ENCODE results near the gene ARHGAP1. TPM values are rescaled to one million over a fixed set of nuclear protein-coding genes. Genes with fewer than 3 reads are reported as not detected.

Gene ARHGAP1
- total RNA-seq, 3 donors from 2014 or later (not counting 1 experiment from before 2014, with no cell fraction given): 89.8 to 111 (median 102) TPM

DNA sequence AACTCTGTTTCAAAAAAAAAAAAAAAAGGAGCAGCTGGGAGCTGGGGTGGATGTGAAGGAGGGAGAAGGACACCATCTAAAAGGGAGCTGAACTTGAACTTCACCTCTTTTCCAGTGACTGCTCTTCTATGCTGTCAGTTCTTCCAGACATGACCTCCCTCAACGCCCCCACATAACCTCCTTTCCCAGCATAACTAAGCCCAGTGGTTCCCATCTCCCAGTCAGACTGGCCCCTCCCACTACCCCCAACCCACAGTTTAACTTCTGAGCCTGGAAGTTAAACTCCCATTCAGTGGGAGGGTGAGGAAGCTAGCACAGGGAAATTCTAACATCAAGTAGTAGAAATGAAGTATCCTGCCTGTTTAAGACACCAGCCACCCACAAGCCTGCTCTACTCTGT is 1.8 kb downstream of the ARHGAP1 start:
- peaks cover 41% of the 10 kb centered on the region for H3K36me3 ChIP-seq (ENCODE audit: control insufficient read depth, insufficient read depth, low read length)
- TF ChIP-seq, protein P1, sequence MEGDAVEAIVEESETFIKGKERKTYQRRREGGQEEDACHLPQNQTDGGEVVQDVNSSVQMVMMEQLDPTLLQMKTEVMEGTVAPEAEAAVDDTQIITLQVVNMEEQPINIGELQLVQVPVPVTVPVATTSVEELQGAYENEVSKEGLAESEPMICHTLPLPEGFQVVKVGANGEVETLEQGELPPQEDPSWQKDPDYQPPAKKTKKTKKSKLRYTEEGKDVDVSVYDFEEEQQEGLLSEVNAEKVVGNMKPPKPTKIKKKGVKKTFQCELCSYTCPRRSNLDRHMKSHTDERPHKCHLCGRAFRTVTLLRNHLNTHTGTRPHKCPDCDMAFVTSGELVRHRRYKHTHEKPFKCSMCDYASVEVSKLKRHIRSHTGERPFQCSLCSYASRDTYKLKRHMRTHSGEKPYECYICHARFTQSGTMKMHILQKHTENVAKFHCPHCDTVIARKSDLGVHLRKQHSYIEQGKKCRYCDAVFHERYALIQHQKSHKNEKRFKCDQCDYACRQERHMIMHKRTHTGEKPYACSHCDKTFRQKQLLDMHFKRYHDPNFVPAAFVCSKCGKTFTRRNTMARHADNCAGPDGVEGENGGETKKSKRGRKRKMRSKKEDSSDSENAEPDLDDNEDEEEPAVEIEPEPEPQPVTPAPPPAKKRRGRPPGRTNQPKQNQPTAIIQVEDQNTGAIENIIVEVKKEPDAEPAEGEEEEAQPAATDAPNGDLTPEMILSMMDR (IDR thresholded peaks at IDR 0.05): no peak
- 92% methylated on average over 1 of the region's 1 CpG for WGBS (ENCODE audit: insufficient coverage)
- H3K27me3 ChIP-seq (ENCODE audit: control insufficient read depth, insufficient read depth, low read length): no peaks in the 10 kb centered on the region
- H3K27me3 Mint-ChIP-seq (ENCODE audit: low read depth in 2 of 2): no peaks in the 10 kb centered on the region
- intact Hi-C loops (cut with micrococcal nuclease): no loop called here
- H3K4me3 Mint-ChIP-seq: peak overlapping the region; percentile 56
- H3K9me3 Mint-ChIP-seq: no peaks in the 10 kb centered on the region
- no peaks in the 10 kb centered on the region for H3K9me3 ChIP-seq (ENCODE audit: control insufficient read depth, insufficient read depth, low read length)
- H3K36me3 Mint-ChIP-seq: no peaks in the 10 kb centered on the region
- no peak overlapping the region for H3K4me3 ChIP-seq (ENCODE audit: low read length)
- DNase-seq (no peak), ATAC-seq (no peak)
- H3K4me1 ChIP-seq (ENCODE audit: control insufficient read depth, insufficient read depth, low read length): peaks cover 60% of the 10 kb centered on the region
- peaks cover 41 to 70% of the 10 kb centered on the region in 2 donors for H3K4me1 Mint-ChIP-seq
- H3K27ac ChIP-seq (ENCODE audit: low read length): no peak overlapping the region
- H3K27ac Mint-ChIP-seq: peak overlapping the region in 1 of 2 donors; percentile 84

DNA sequence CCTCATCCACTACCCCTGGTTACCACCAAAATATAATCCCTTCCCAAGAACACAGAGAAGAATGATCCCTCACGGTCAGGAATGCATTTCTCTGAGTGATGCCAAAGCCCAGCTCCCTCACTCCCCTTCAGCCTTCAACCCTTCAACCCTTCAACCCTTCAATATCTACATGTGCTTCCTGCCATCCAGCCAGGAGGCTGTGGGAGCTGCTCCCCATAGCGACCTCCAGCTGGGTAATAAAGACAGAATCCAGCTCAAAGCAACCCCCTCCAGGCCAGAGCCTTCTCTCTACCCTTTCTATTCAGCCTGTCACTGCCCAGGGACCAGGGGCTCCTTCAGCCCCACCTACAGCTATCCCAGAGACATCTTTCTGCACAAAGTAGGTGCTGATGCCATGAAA is 2.7 kb downstream of the ARHGAP1 start:
- Mint-ChIP-seq H3K27ac (peak overlapping the region; percentile 40 to 74), H3K4me3 (peak overlapping the region; percentile 56), H3K9me3 (no peaks in the 10 kb centered on the region), H3K27me3 (ENCODE audit: low read depth in 2 of 2) (no peaks in the 10 kb centered on the region), H3K36me3 (no peaks in the 10 kb centered on the region), H3K4me1 (peaks cover 41 to 62% of the 10 kb centered on the region in 2 donors)
- TF ChIP-seq, protein P1 (IDR thresholded peaks at IDR 0.05): no peak
- Histone ChIP-seq H3K4me3 (ENCODE audit: low read length) (no peak overlapping the region), H3K9me3 (ENCODE audit: control insufficient read depth, insufficient read depth, low read length) (no peaks in the 10 kb centered on the region), H3K27me3 (ENCODE audit: control insufficient read depth, insufficient read depth, low read length) (no peaks in the 10 kb centered on the region), H3K27ac (ENCODE audit: low read length) (no peak overlapping the region), H3K4me1 (ENCODE audit: control insufficient read depth, insufficient read depth, low read length) (peaks cover 56% of the 10 kb centered on the region), H3K36me3 (ENCODE audit: control insufficient read depth, insufficient read depth, low read length) (peaks cover 37% of the 10 kb centered on the region)
- intact Hi-C loops (cut with micrococcal nuclease): no loop called here
- ATAC-seq (no peak), DNase-seq (no peak)
- 81% methylated on average over 2 of the region's 2 CpGs for WGBS (ENCODE audit: insufficient coverage)

DNA sequence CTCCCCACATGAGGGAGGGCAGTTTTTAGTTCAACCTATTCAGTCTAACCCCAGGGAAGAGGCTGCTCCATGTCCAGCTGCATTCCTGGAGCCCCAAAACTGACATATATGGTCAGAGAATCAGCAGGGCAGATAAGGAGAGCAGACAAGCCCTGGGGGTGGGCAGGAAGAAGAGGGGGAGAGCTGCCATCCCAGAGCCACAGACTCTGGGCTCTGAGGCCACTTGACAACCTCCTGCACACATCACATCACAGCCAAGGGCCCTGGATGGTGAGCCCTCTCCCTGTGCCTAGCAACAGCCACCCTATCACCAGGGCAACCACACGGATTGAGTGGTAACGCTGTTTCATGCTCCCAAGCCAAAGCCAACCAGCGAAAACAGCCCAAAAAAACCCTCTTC is 3.1 kb downstream of the ARHGAP1 start:
- no peaks in the 10 kb centered on the region for H3K36me3 Mint-ChIP-seq
- H3K27ac Mint-ChIP-seq: peak overlapping the region; percentile 40 to 74
- intact Hi-C loops (cut with micrococcal nuclease): no loop called here

DNA sequence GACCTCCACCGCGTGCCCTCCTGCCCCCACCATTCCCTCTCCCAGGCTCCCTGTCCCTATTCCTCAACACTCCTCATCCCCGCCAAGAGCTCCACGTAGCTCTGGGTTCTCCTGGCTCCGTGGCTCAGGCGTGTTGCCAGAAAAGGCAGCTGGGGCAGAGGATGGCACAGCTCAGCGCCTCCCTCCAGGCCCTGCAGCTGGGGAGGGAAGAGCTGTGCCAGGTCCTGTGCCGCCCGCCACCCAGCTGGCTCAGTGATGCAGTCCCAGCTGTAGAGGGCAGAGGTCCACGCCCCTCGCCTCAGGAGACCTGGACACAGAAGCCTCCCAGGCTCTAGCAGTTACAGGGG is 4.2 kb downstream of the ARHGAP1 start:
- Mint-ChIP-seq H3K27ac (peak overlapping the region in 1 of 2 donors; percentile 71), H3K27me3 (ENCODE audit: low read depth in 2 of 2) (no peaks in the 10 kb centered on the region), H3K9me3 (no peaks in the 10 kb centered on the region), H3K4me3 (no peak overlapping the region), H3K4me1 (peaks cover 33 to 52% of the 10 kb centered on the region in 2 donors), H3K36me3 (no peaks in the 10 kb centered on the region)
- TF ChIP-seq, protein P1 (IDR thresholded peaks at IDR 0.05): no peak
- H3K27ac ChIP-seq (ENCODE audit: low read length): no peak overlapping the region
- ATAC-seq (no peak), DNase-seq (no peak)
- H3K9me3 ChIP-seq (ENCODE audit: control insufficient read depth, insufficient read depth, low read length): no peaks in the 10 kb centered on the region
- H3K4me3 ChIP-seq (ENCODE audit: low read length): no peak overlapping the region
- H3K4me1 ChIP-seq (ENCODE audit: control insufficient read depth, insufficient read depth, low read length): peaks cover 49% of the 10 kb centered on the region
- WGBS (ENCODE audit: insufficient coverage): 95% methylated on average over 11 of the region's 11 CpGs
- H3K36me3 ChIP-seq (ENCODE audit: control insufficient read depth, insufficient read depth, low read length): peaks cover 40% of the 10 kb centered on the region
- intact Hi-C loops (cut with micrococcal nuclease): no loop called here
- H3K27me3 ChIP-seq (ENCODE audit: control insufficient read depth, insufficient read depth, low read length): no peaks in the 10 kb centered on the region

More for the DNA sequence above, 3.1 kb downstream of the ARHGAP1 start:
- DNase-seq (no peak), ATAC-seq (no peak)
- H3K9me3 Mint-ChIP-seq: no peaks in the 10 kb centered on the region
- H3K27ac ChIP-seq (ENCODE audit: low read length): no peak overlapping the region
- peak overlapping the region; percentile 56 for H3K4me3 Mint-ChIP-seq
- peaks cover 41 to 60% of the 10 kb centered on the region in 2 donors for H3K4me1 Mint-ChIP-seq
- no peaks in the 10 kb centered on the region for H3K9me3 ChIP-seq (ENCODE audit: control insufficient read depth, insufficient read depth, low read length)
- H3K4me3 ChIP-seq (ENCODE audit: low read length): no peak overlapping the region
- peaks cover 35% of the 10 kb centered on the region for H3K36me3 ChIP-seq (ENCODE audit: control insufficient read depth, insufficient read depth, low read length)
- H3K27me3 Mint-ChIP-seq (ENCODE audit: low read depth in 2 of 2): no peaks in the 10 kb centered on the region
- 91% methylated on average over 3 of the region's 3 CpGs for WGBS (ENCODE audit: insufficient coverage)
- TF ChIP-seq, protein P1 (IDR thresholded peaks at IDR 0.05): no peak
- H3K4me1 ChIP-seq (ENCODE audit: control insufficient read depth, insufficient read depth, low read length): peaks cover 53% of the 10 kb centered on the region
- H3K27me3 ChIP-seq (ENCODE audit: control insufficient read depth, insufficient read depth, low read length): no peaks in the 10 kb centered on the region

Data from natural killer cell (primary cell).